Fibroblast of villous mesenchyme (primary cell): ENCODE measurements around the gene IMPG2. TPM values are rescaled to one million over a fixed set of nuclear protein-coding genes. Genes with fewer than 3 reads are reported as not detected.

Experiments
- DNase-seq: peaks from one replicate; pipeline ENCODE4 v3.0.0-alpha.2; 2010; ENCODE audit warnings: low read depth
- H3K4me3 ChIP-seq: 2 replicates; pipeline ENCODE4 v1.5.1; 2011; ENCODE audit warnings: low read depth, mild to moderate bottlenecking, low read length
- CTCF ChIP-seq: IDR thresholded peaks from 2 replicates; pipeline ENCODE4 v1.5.1; 2012; ENCODE audit warnings: low read depth, mild to moderate bottlenecking, low read length; ENCODE audit not compliant: insufficient read depth
- total RNA-seq: library from RNA; depleted of rRNA; stranded (reverse); fragments of >200 nt; gene quantifications from 2 replicates; pipeline ENCODE4 v1.2.3, GENCODE V29; 2012

The IMPG2 gene
- total RNA-seq, 1 donor = 0.43 TPM

- no peak for TF ChIP-seq CTCF
- no peak overlapping the region for H3K4me3 ChIP-seq
- DNase-seq = no peak
Measured at GRCh38 chr3:101255441-101255840, 64.9 kb downstream of the IMPG2 start.

- H3K4me3 ChIP-seq = no peak overlapping the region
- DNase-seq = no peak
- TF ChIP-seq CTCF = no peak
Measured at GRCh38 chr3:101253396-101253795, 67.0 kb downstream of the IMPG2 start.

GRCh38 chr3:101252945-101253344 is 67.4 kb downstream of the IMPG2 start:
- no peak for TF ChIP-seq CTCF
- DNase-seq = no peak
- no peak overlapping the region for H3K4me3 ChIP-seq

GRCh38 chr3:101252307-101252706 is 68.1 kb downstream of the IMPG2 start:
- DNase-seq = no peak
- no peak overlapping the region for H3K4me3 ChIP-seq
- no peak for TF ChIP-seq CTCF

- no peak for TF ChIP-seq CTCF
- no peak overlapping the region for H3K4me3 ChIP-seq
- no peak for DNase-seq
Measured at GRCh38 chr3:101251441-101251840, 68.9 kb downstream of the IMPG2 start.

GRCh38 chr3:101249522-101249921 is 70.9 kb downstream of the IMPG2 start:
- no peak overlapping the region for H3K4me3 ChIP-seq
- TF ChIP-seq CTCF = no peak
- no peak for DNase-seq

GRCh38 chr3:101248736-101249135 is 71.6 kb downstream of the IMPG2 start:
- no peak for TF ChIP-seq CTCF
- DNase-seq = no peak
- H3K4me3 ChIP-seq = no peak overlapping the region
